Breast epithelium (tissue), 4 donors: ENCODE results near the gene NRCAM. TPM values are rescaled to one million over a fixed set of nuclear protein-coding genes. Genes with fewer than 3 reads are reported as not detected.

ENCODE experiments used
- DNase-seq, 2 donors: peaks; one replicate each; pipeline ENCODE4 v3.0.0-alpha.2; 2019; ENCODE audit warnings: low spot score in 2 of 2
- H3K27ac ChIP-seq, 2 donors: fragments of 200-600 bp; sonication (generic) in 1 of 2; one replicate each; pipeline ENCODE4 v1.5.1; 2016 to 2019; ENCODE audit warnings: mild to moderate bottlenecking in 1 of 2
- H3K27me3 ChIP-seq, 2 donors: fragments of 200-600 bp; sonication (generic) in 1 of 2; one replicate each; pipeline versions ENCODE4 v1.5.1 to v1.6.0; 2017 to 2019; ENCODE audit warnings: control low read depth in 1 of 2, mild to moderate bottlenecking in 1 of 2
- H3K36me3 ChIP-seq: fragments of 200-600 bp; one replicate; pipeline ENCODE4 v1.5.1; 2019
- H3K4me1 ChIP-seq, 2 donors: fragments of 200-600 bp; sonication (generic); one replicate each; pipeline ENCODE4 v1.5.1; 2016 to 2019; ENCODE audit warnings: control low read depth in 1 of 2
- H3K4me3 ChIP-seq, 3 donors: fragments of 200-600 bp; sonication (generic); 1 replicate in 2 of 3; 2 replicates in 1 of 3; pipeline ENCODE4 v1.5.1; 2016 to 2019; ENCODE audit warnings: mild to moderate bottlenecking in 3 of 3, moderate library complexity in 2 of 3
- H3K9me3 ChIP-seq, 2 donors: fragments of 200-600 bp; sonication (generic) in 1 of 2; one replicate each; pipeline ENCODE4 v1.5.1; 2016 to 2019; ENCODE audit warnings: control low read depth in 1 of 2
- CTCF ChIP-seq, 3 donors: fragments of 450-650 bp; IDR thresholded peaks; one replicate each; pipeline ENCODE4 v1.5.1; 2016 to 2017; ENCODE audit warnings: antibody characterized with exemption in 3 of 3, mild to moderate bottlenecking in 3 of 3, moderate library complexity in 3 of 3
- POLR2A ChIP-seq: fragments of 450-650 bp; IDR thresholded peaks from one replicate; pipeline ENCODE4 v1.6.1; 2016; ENCODE audit warnings: antibody characterized with exemption, mild to moderate bottlenecking, moderate library complexity
- POLR2AphosphoS5 ChIP-seq, 3 donors: sonication (generic); formaldehyde crosslinking; IDR thresholded peaks; one replicate each; pipeline ENCODE4 v1.6.1; 2017; ENCODE audit warnings: antibody characterized with exemption in 3 of 3
- intact Hi-C: fragments of 100-400 bp; cut with DNase I; formaldehyde crosslinking; loops from one replicate; pipeline ENCODE4 v1.15.1; 2023; ENCODE audit warnings: low total_unique reads
- total RNA-seq, 3 donors: library from RNA; depleted of rRNA; stranded (reverse); fragments of >200 nt; gene quantifications; one replicate each; pipeline ENCODE4 v1.1.0, GENCODE V29; 2016

The NRCAM gene
- total RNA-seq, 3 donors from 2014 or later = 3.3 to 62.4 (median 4.2) TPM

GRCh38 chr7:108436906-108437305, 19.3 kb downstream of the NRCAM start:
- no peaks in the 10 kb centered on the region for H3K27me3 ChIP-seq
- TF ChIP-seq CTCF (IDR thresholded peaks at IDR 0.05) = no peak
- TF ChIP-seq POLR2A = no peak
- no peak for TF ChIP-seq POLR2AphosphoS5 (IDR thresholded peaks at IDR 0.05)
- DNase-seq = no peak
- intact Hi-C loops = no loop called here
- no peak overlapping the region for H3K4me3 ChIP-seq
- H3K9me3 ChIP-seq = no peaks in the 10 kb centered on the region
- H3K36me3 ChIP-seq = no peaks in the 10 kb centered on the region
- H3K4me1 ChIP-seq = no peaks in the 10 kb centered on the region
- H3K27ac ChIP-seq = no peak overlapping the region

- Histone ChIP-seq H3K4me1 (no peaks in the 10 kb centered on the region), H3K27ac (no peak overlapping the region), H3K27me3 (no peaks in the 10 kb centered on the region), H3K4me3 (no peak overlapping the region), H3K9me3 (no peaks in the 10 kb centered on the region), H3K36me3 (no peaks in the 10 kb centered on the region)
- intact Hi-C loops = no loop called here
- no peak for TF ChIP-seq POLR2AphosphoS5 (IDR thresholded peaks at IDR 0.05)
- no peak for TF ChIP-seq CTCF (IDR thresholded peaks at IDR 0.05)
- no peak for TF ChIP-seq POLR2A
- no peak for DNase-seq
These were observed 22.2 kb downstream of the NRCAM start for GRCh38 chr7:108434010-108434409.

GRCh38 chr7:108431099-108431498, 25.1 kb downstream of the NRCAM start:
- no peak overlapping the region for H3K4me3 ChIP-seq
- intact Hi-C loops = no loop called here

GRCh38 chr7:108430664-108431063, 25.6 kb downstream of the NRCAM start:
- DNase-seq = no peak
- H3K4me1 ChIP-seq = no peaks in the 10 kb centered on the region
- H3K27ac ChIP-seq = no peak overlapping the region
- intact Hi-C loops = no loop called here
- H3K27me3 ChIP-seq = no peaks in the 10 kb centered on the region
- TF ChIP-seq CTCF (IDR thresholded peaks at IDR 0.05) = no peak
- TF ChIP-seq POLR2A = no peak
- TF ChIP-seq POLR2AphosphoS5 (IDR thresholded peaks at IDR 0.05) = no peak
- no peaks in the 10 kb centered on the region for H3K9me3 ChIP-seq
- no peaks in the 10 kb centered on the region for H3K36me3 ChIP-seq
- H3K4me3 ChIP-seq = no peak overlapping the region

More at GRCh38 chr7:108431099-108431498, 25.1 kb downstream of the NRCAM start:
- Histone ChIP-seq H3K36me3 (no peaks in the 10 kb centered on the region), H3K27ac (no peak overlapping the region), H3K9me3 (no peaks in the 10 kb centered on the region), H3K27me3 (no peaks in the 10 kb centered on the region), H3K4me1 (no peaks in the 10 kb centered on the region)
- DNase-seq = no peak
- TF ChIP-seq POLR2A (no peak), CTCF (IDR thresholded peaks at IDR 0.05) (no peak), POLR2AphosphoS5 (IDR thresholded peaks at IDR 0.05) (no peak)

- H3K27ac ChIP-seq = no peak overlapping the region
- no peak overlapping the region for H3K4me3 ChIP-seq
- intact Hi-C loops = no loop called here
- H3K9me3 ChIP-seq = no peaks in the 10 kb centered on the region
- H3K27me3 ChIP-seq = no peaks in the 10 kb centered on the region
- no peaks in the 10 kb centered on the region for H3K4me1 ChIP-seq
- H3K36me3 ChIP-seq = no peaks in the 10 kb centered on the region
- DNase-seq = no peak
- no peak for TF ChIP-seq POLR2AphosphoS5 (IDR thresholded peaks at IDR 0.05)
- no peak for TF ChIP-seq CTCF (IDR thresholded peaks at IDR 0.05)
- no peak for TF ChIP-seq POLR2A
These were observed 28.5 kb downstream of the NRCAM start for GRCh38 chr7:108427766-108428165.
